GM23338 (cell line): Measurements from ENCODE around the gene NEIL1. TPM values are rescaled to one million over a fixed set of nuclear protein-coding genes. Genes with fewer than 3 reads are reported as not detected.

Experiments
- ATAC-seq: fragments of 200-7000 bp; cut with Tn5 transposase; 3 replicates; pipeline ENCODE4 v1.9.1; 2020
- DNase-seq: peaks from one replicate; pipeline ENCODE4 v3.0.0-alpha.2; 2015; ENCODE audit warnings: low spot score
- H2AFZ ChIP-seq: fragments of 200-600 bp; sonication (generic); 2 replicates; pipeline ENCODE4 v1.8.0; 2016; ENCODE audit warnings: antibody characterized with exemption, mild to moderate bottlenecking, moderate library complexity
- H3F3A ChIP-seq: fragments of 200-600 bp; sonication (generic); replicated peaks from 2 replicates; pipeline ENCODE4 v1.8.0; 2017; ENCODE audit warnings: antibody characterized with exemption, mixed run types, low read depth
- H3K27ac ChIP-seq: fragments of 200-600 bp; sonication (generic); 2 replicates; pipeline ENCODE4 v1.6.1; 2016; ENCODE audit warnings: low read depth
- H3K27me3 ChIP-seq: fragments of 200-600 bp; sonication (generic); 2 replicates; pipeline ENCODE4 v1.8.0; 2016; ENCODE audit warnings: mild to moderate bottlenecking, mixed run types, moderate library complexity; ENCODE audit not compliant: insufficient read depth
- H3K36me3 ChIP-seq: fragments of 200-600 bp; sonication (generic); 2 replicates; pipeline ENCODE4 v1.8.0; 2016; ENCODE audit warnings: mild to moderate bottlenecking; ENCODE audit not compliant: insufficient read depth
- H3K4me1 ChIP-seq: fragments of 200-600 bp; sonication (generic); 2 replicates; pipeline ENCODE4 v1.8.0; 2016; ENCODE audit warnings: mild to moderate bottlenecking, moderate library complexity; ENCODE audit not compliant: insufficient read depth
- H3K4me2 ChIP-seq: fragments of 200-600 bp; sonication (generic); 2 replicates; pipeline ENCODE4 v1.7.1; 2017; ENCODE audit warnings: mixed run types
- H3K4me3 ChIP-seq: fragments of 200-600 bp; sonication (generic); 2 replicates; pipeline ENCODE4 v1.6.1; 2016; ENCODE audit warnings: mixed run types
- H3K79me2 ChIP-seq: fragments of 200-600 bp; sonication (generic); replicated peaks from 2 replicates; pipeline ENCODE4 v1.8.0; 2017; ENCODE audit warnings: mild to moderate bottlenecking; ENCODE audit not compliant: insufficient read depth
- H3K9me2 ChIP-seq: fragments of 200-600 bp; sonication (generic); 2 replicates; pipeline ENCODE4 v1.8.0; 2017; ENCODE audit not compliant: insufficient read depth
- H4K20me1 ChIP-seq: fragments of 200-600 bp; sonication (generic); replicated peaks from 2 replicates; pipeline ENCODE4 v1.8.0; 2017; ENCODE audit warnings: mild to moderate bottlenecking; ENCODE audit not compliant: insufficient read depth
- H3K27ac Mint-ChIP-seq: 2 replicates; pipeline ENCODE4 v1.8.0; 2020; ENCODE audit warnings: inconsistent platforms, mild to moderate bottlenecking, moderate library complexity, mixed read lengths
- H3K27me3 Mint-ChIP-seq: 3 replicates; pipeline ENCODE4 v1.8.0; 2022; ENCODE audit warnings: low read depth, mild to moderate bottlenecking, moderate library complexity, mixed read lengths, inconsistent platforms; ENCODE audit not compliant: insufficient read depth, poor library complexity
- H3K36me3 Mint-ChIP-seq: 3 replicates; pipeline ENCODE4 v1.8.0; 2021; ENCODE audit warnings: low read depth, mild to moderate bottlenecking, inconsistent platforms, moderate library complexity, mixed read lengths
- H3K4me1 Mint-ChIP-seq: 3 replicates; pipeline ENCODE4 v1.8.0; 2020; ENCODE audit warnings: mild to moderate bottlenecking, inconsistent platforms, mixed read lengths
- H3K4me3 Mint-ChIP-seq: 3 replicates; pipeline ENCODE4 v1.8.0; 2021; ENCODE audit warnings: moderate library complexity, mild to moderate bottlenecking, inconsistent platforms, mixed read lengths
- H3K9me3 Mint-ChIP-seq: 3 replicates; pipeline ENCODE4 v1.8.0; 2020; ENCODE audit warnings: moderate library complexity, mild to moderate bottlenecking, inconsistent platforms, mixed read lengths
- CREB1 ChIP-seq: fragments of 250-450 bp; sonication (Bioruptor Pico); IDR thresholded peaks from 2 replicates; pipeline ENCODE4 v1.5.0; 2020; ENCODE audit warnings: low read depth, mild to moderate bottlenecking, moderate library complexity
- EZH2 ChIP-seq: fragments of 200-600 bp; sonication (generic); IDR thresholded peaks from one replicate; pipeline ENCODE4 v1.8.0; 2017; ENCODE audit warnings: antibody characterized with exemption, mild to moderate bottlenecking, low read depth; ENCODE audit not compliant: unreplicated experiment
- EZH2phosphoT487 ChIP-seq: fragments of 200-600 bp; sonication (generic); IDR thresholded peaks from one replicate; pipeline ENCODE4 v1.8.1; 2018; ENCODE audit warnings: antibody characterized with exemption; ENCODE audit not compliant: unreplicated experiment
- JUNB ChIP-seq: IDR thresholded peaks from one replicate; pipeline ENCODE4 v1.6.1; 2016; ENCODE audit warnings: antibody characterized with exemption; ENCODE audit not compliant: unreplicated experiment
- NANOG ChIP-seq: IDR thresholded peaks from 2 replicates; pipeline ENCODE4 v1.6.1; 2016; ENCODE audit warnings: antibody characterized with exemption, borderline replicate concordance
- POLR2AphosphoS5 ChIP-seq: IDR thresholded peaks from 2 replicates; pipeline ENCODE4 v1.6.1; 2016; ENCODE audit warnings: antibody characterized with exemption, low read depth
- STAT1 ChIP-seq: IDR thresholded peaks from one replicate; pipeline ENCODE4 v1.6.1; 2016; ENCODE audit warnings: antibody characterized with exemption; ENCODE audit not compliant: unreplicated experiment
- ZNF114 ChIP-seq: fragments of 250-450 bp; sonication (Bioruptor Pico); IDR thresholded peaks from 2 replicates; pipeline ENCODE4 v1.5.0; 2020; ENCODE audit warnings: mild to moderate bottlenecking, moderate library complexity
- ZNF331 ChIP-seq: fragments of 250-450 bp; sonication (Bioruptor Pico); IDR thresholded peaks from 2 replicates; pipeline ENCODE4 v1.5.0; 2020; ENCODE audit warnings: low read depth, mild to moderate bottlenecking, moderate library complexity
- polyA plus RNA-seq: library from polyadenylated mRNA; unstranded; fragments of >200 nt; fragmentation: Nextera tagmentation; extraction: Ambion mirVana; gene quantifications from 2 replicates; pipeline ENCODE4 v1.2.1, GENCODE V29; 2016
- total RNA-seq: library from RNA; depleted of rRNA; stranded (reverse); fragments of >200 nt; shearing (Covaris generic); gene quantifications from 2 replicates; pipeline ENCODE4 v1.2.3, GENCODE V29; 2014
- TF ChIP-seq, protein P1 (sequence below): IDR thresholded peaks from one replicate; pipeline ENCODE4 v1.6.1; 2018; ENCODE audit warnings: antibody characterized with exemption; ENCODE audit not compliant: unreplicated experiment
- TF ChIP-seq, protein P2 (sequence below): fragments of 250-450 bp; sonication (Bioruptor Pico); IDR thresholded peaks from 2 replicates; pipeline ENCODE4 v1.5.0; 2020; ENCODE audit warnings: mild to moderate bottlenecking, moderate library complexity
- TF ChIP-seq, protein P3 (sequence below): IDR thresholded peaks from 2 replicates; pipeline ENCODE4 v1.6.1; 2016; ENCODE audit warnings: antibody characterized with exemption
- TF ChIP-seq, protein P4 (sequence below), 2 experiments: fragments of 200-600 bp in 1 of 2; sonication (generic) in 1 of 2; conservative IDR thresholded peaks; 2 replicates each; pipeline versions ENCODE4 v1.5.1 to v1.6.1; 2016 to 2017; ENCODE audit warnings: antibody characterized with exemption in 2 of 2, low read depth in 2 of 2, mild to moderate bottlenecking in 2 of 2, moderate library complexity in 1 of 2

Gene NEIL1
- total and polyA plus RNA-seq, 2 experiments from 2014 or later: 6.2 to 17.0 TPM

DNA sequence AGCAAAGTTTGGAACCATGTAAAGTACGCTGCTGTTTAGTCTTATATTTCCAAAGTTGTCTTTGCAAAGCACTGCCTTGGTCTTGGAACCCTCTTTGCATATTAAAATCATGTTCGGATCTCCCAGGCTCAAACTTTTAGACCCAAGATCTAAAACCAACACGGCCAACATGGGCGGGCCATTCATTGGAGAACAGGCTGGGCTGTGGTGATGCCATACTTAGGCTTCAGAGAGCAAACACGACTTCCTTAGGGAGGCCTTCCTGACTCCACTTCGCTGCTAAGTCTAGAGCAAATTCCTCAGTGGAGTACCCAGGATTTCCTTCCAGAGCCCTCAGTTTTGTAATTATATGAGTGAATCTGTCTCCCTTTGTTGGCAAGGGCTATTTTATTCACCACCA lies 18.0 kb downstream of the NEIL1 start:
- H3K36me3 Mint-ChIP-seq: peaks cover 35% of the 10 kb centered on the region
- no peak overlapping the region for H3K4me3 ChIP-seq
- H3F3A ChIP-seq: peaks cover 13% of the 10 kb centered on the region; the same call in 1 of the 2 replicates
- ATAC-seq (no peak), DNase-seq (no peak)
- TF ChIP-seq EZH2: no peak
- TF ChIP-seq CREB1: no peak
- no peak for TF ChIP-seq ZNF114 (CRISPR knock-in tag)
- TF ChIP-seq, protein P1, sequence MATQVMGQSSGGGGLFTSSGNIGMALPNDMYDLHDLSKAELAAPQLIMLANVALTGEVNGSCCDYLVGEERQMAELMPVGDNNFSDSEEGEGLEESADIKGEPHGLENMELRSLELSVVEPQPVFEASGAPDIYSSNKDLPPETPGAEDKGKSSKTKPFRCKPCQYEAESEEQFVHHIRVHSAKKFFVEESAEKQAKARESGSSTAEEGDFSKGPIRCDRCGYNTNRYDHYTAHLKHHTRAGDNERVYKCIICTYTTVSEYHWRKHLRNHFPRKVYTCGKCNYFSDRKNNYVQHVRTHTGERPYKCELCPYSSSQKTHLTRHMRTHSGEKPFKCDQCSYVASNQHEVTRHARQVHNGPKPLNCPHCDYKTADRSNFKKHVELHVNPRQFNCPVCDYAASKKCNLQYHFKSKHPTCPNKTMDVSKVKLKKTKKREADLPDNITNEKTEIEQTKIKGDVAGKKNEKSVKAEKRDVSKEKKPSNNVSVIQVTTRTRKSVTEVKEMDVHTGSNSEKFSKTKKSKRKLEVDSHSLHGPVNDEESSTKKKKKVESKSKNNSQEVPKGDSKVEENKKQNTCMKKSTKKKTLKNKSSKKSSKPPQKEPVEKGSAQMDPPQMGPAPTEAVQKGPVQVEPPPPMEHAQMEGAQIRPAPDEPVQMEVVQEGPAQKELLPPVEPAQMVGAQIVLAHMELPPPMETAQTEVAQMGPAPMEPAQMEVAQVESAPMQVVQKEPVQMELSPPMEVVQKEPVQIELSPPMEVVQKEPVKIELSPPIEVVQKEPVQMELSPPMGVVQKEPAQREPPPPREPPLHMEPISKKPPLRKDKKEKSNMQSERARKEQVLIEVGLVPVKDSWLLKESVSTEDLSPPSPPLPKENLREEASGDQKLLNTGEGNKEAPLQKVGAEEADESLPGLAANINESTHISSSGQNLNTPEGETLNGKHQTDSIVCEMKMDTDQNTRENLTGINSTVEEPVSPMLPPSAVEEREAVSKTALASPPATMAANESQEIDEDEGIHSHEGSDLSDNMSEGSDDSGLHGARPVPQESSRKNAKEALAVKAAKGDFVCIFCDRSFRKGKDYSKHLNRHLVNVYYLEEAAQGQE: no peak
- no peak for TF ChIP-seq ZNF331
- no peak for TF ChIP-seq EZH2phosphoT487
- TF ChIP-seq, protein P2, sequence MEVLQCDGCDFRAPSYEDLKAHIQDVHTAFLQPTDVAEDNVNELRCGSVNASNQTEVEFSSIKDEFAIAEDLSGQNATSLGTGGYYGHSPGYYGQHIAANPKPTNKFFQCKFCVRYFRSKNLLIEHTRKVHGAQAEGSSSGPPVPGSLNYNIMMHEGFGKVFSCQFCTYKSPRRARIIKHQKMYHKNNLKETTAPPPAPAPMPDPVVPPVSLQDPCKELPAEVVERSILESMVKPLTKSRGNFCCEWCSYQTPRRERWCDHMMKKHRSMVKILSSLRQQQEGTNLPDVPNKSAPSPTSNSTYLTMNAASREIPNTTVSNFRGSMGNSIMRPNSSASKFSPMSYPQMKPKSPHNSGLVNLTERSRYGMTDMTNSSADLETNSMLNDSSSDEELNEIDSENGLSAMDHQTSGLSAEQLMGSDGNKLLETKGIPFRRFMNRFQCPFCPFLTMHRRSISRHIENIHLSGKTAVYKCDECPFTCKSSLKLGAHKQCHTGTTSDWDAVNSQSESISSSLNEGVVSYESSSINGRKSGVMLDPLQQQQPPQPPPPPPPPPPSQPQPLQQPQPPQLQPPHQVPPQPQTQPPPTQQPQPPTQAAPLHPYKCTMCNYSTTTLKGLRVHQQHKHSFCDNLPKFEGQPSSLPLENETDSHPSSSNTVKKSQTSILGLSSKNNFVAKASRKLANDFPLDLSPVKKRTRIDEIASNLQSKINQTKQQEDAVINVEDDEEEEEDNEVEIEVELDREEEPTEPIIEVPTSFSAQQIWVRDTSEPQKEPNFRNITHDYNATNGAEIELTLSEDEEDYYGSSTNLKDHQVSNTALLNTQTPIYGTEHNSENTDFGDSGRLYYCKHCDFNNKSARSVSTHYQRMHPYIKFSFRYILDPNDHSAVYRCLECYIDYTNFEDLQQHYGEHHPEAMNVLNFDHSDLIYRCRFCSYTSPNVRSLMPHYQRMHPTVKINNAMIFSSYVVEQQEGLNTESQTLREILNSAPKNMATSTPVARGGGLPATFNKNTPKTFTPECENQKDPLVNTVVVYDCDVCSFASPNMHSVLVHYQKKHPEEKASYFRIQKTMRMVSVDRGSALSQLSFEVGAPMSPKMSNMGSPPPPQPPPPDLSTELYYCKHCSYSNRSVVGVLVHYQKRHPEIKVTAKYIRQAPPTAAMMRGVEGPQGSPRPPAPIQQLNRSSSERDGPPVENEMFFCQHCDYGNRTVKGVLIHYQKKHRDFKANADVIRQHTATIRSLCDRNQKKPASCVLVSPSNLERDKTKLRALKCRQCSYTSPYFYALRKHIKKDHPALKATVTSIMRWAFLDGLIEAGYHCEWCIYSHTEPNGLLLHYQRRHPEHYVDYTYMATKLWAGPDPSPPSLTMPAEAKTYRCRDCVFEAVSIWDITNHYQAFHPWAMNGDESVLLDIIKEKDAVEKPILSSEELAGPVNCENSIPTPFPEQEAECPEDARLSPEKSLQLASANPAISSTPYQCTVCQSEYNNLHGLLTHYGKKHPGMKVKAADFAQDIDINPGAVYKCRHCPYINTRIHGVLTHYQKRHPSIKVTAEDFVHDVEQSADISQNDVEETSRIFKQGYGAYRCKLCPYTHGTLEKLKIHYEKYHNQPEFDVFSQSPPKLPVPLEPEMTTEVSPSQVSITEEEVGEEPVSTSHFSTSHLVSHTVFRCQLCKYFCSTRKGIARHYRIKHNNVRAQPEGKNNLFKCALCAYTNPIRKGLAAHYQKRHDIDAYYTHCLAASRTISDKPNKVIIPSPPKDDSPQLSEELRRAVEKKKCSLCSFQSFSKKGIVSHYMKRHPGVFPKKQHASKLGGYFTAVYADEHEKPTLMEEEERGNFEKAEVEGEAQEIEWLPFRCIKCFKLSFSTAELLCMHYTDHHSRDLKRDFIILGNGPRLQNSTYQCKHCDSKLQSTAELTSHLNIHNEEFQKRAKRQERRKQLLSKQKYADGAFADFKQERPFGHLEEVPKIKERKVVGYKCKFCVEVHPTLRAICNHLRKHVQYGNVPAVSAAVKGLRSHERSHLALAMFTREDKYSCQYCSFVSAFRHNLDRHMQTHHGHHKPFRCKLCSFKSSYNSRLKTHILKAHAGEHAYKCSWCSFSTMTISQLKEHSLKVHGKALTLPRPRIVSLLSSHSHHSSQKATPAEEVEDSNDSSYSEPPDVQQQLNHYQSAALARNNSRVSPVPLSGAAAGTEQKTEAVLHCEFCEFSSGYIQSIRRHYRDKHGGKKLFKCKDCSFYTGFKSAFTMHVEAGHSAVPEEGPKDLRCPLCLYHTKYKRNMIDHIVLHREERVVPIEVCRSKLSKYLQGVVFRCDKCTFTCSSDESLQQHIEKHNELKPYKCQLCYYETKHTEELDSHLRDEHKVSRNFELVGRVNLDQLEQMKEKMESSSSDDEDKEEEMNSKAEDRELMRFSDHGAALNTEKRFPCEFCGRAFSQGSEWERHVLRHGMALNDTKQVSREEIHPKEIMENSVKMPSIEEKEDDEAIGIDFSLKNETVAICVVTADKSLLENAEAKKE (CRISPR knock-in tag): no peak
- TF ChIP-seq JUNB: no peak
- no peak for TF ChIP-seq POLR2AphosphoS5
- TF ChIP-seq, protein P3, sequence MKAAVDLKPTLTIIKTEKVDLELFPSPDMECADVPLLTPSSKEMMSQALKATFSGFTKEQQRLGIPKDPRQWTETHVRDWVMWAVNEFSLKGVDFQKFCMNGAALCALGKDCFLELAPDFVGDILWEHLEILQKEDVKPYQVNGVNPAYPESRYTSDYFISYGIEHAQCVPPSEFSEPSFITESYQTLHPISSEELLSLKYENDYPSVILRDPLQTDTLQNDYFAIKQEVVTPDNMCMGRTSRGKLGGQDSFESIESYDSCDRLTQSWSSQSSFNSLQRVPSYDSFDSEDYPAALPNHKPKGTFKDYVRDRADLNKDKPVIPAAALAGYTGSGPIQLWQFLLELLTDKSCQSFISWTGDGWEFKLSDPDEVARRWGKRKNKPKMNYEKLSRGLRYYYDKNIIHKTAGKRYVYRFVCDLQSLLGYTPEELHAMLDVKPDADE: no peak
- TF ChIP-seq NANOG: no peak
- TF ChIP-seq, protein P4, sequence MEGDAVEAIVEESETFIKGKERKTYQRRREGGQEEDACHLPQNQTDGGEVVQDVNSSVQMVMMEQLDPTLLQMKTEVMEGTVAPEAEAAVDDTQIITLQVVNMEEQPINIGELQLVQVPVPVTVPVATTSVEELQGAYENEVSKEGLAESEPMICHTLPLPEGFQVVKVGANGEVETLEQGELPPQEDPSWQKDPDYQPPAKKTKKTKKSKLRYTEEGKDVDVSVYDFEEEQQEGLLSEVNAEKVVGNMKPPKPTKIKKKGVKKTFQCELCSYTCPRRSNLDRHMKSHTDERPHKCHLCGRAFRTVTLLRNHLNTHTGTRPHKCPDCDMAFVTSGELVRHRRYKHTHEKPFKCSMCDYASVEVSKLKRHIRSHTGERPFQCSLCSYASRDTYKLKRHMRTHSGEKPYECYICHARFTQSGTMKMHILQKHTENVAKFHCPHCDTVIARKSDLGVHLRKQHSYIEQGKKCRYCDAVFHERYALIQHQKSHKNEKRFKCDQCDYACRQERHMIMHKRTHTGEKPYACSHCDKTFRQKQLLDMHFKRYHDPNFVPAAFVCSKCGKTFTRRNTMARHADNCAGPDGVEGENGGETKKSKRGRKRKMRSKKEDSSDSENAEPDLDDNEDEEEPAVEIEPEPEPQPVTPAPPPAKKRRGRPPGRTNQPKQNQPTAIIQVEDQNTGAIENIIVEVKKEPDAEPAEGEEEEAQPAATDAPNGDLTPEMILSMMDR (conservative IDR thresholded peaks at IDR 0.05; ENCODE audit: low read depth in 2 of 2): no peak
- no peak for TF ChIP-seq STAT1
- H3K27me3 ChIP-seq: no peaks in the 10 kb centered on the region
- H3K36me3 ChIP-seq: no peaks in the 10 kb centered on the region
- H3K9me3 Mint-ChIP-seq: no peaks in the 10 kb centered on the region; the same call in 2 of the 3 replicates
- H3K79me2 ChIP-seq: no peaks in the 10 kb centered on the region
- H3K9me2 ChIP-seq: no peaks in the 10 kb centered on the region
- H3K4me3 Mint-ChIP-seq: no peak overlapping the region
- H2AFZ ChIP-seq: no peak overlapping the region
- H3K27ac Mint-ChIP-seq: no peak overlapping the region
- peaks cover 13% of the 10 kb centered on the region for H3K27me3 Mint-ChIP-seq
- H4K20me1 ChIP-seq: no peaks in the 10 kb centered on the region; the same call in none of the 2 replicates
- H3K4me1 Mint-ChIP-seq: peaks cover 10% of the 10 kb centered on the region
- no peak overlapping the region for H3K27ac ChIP-seq
- H3K4me2 ChIP-seq: no peak overlapping the region
- H3K4me1 ChIP-seq: peaks cover 10% of the 10 kb centered on the region; the same call in 1 of the 2 replicates
